C4-2B (cell line): ENCODE results near the gene HPD.

ENCODE experiments used
- H3K27ac ChIP-seq: fragments of 450-650 bp; 2 replicates; pipeline ENCODE4 v1.5.1; 2017
- ZFX ChIP-seq: fragments of 450-650 bp; IDR thresholded peaks from 2 replicates; pipeline ENCODE4 v1.6.1; 2017
- TF ChIP-seq, protein P1 (sequence below): fragments of 450-650 bp; conservative IDR thresholded peaks from 2 replicates; pipeline ENCODE4 v1.5.1; 2017; ENCODE audit warnings: mild to moderate bottlenecking

HPD gene

DNA sequence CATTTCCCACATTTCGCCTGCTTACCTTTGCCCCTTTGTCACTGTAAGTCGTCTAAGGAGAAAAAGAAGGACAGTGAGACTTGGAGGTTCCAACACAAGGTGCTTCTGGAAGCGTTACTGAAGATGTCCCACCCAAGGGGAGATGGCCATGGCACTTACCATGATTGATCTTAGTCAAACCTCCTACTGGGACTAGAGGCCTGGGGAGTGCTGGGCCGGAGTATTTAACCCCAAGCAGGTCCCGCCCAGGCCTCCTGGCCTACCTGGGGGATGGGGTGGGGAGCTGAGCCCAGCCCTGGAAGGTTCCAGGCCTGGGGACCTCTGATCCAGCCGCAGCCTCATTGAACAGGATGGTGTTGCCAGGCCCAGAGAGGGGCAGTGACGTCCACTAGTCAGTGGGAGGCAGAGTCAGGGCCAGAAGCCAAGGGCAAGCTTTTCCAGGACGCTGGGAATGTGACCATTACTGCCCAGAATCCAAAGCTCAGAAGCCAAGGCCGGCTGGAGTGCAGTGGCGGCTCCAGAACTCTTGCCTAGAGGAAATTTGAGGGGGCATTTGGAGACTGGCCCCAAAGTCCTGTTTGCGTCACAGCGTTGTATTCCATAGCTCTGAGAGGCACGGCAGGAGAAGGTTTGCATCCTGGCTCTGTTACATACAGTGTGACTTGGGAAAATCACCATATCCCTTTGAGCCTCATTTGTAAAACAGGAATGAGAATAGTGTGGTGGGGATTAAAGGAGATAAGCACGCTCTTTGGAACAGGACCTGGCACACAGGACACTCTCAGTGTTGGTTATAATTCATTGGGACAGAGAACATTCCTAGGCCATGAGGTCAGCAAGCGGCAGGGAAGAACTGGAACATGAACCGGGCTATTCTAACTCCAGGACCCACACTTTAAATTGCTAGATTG, at the start of gene HPD:
Gene HPD, minus strand, starts transcription at position 198 of the 911 bp plus-strand sequence. Its CDS starts 36 bp downstream, at position 162.
- TF ChIP-seq, protein P1, sequence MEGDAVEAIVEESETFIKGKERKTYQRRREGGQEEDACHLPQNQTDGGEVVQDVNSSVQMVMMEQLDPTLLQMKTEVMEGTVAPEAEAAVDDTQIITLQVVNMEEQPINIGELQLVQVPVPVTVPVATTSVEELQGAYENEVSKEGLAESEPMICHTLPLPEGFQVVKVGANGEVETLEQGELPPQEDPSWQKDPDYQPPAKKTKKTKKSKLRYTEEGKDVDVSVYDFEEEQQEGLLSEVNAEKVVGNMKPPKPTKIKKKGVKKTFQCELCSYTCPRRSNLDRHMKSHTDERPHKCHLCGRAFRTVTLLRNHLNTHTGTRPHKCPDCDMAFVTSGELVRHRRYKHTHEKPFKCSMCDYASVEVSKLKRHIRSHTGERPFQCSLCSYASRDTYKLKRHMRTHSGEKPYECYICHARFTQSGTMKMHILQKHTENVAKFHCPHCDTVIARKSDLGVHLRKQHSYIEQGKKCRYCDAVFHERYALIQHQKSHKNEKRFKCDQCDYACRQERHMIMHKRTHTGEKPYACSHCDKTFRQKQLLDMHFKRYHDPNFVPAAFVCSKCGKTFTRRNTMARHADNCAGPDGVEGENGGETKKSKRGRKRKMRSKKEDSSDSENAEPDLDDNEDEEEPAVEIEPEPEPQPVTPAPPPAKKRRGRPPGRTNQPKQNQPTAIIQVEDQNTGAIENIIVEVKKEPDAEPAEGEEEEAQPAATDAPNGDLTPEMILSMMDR: no peak
- no peak for TF ChIP-seq ZFX
- peak within 1 kb of the TSS; percentile 24 for H3K27ac ChIP-seq

DNA sequence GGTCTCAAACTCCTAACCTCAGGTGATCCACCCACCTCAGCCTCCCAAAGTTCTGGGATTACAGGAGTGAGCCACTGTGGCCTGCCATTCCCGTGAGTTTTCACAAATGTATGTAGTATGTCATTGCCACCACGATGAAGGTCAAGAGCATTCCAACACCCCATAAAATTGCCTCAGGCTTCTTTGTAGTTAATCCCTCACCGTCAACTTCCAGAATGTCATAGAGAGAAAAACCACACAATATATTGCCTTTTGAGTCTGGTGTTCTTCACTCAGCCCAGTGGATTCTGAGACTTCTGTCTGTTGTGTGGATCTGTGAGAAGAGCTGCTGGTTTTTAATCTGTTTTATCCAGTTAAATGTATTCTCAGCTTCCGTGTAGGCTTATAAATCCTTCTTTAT, 47.1 kb upstream of the HPD start:
- no peak for TF ChIP-seq ZFX
- TF ChIP-seq, protein P1: no peak
- H3K27ac ChIP-seq: no peak overlapping the region

DNA sequence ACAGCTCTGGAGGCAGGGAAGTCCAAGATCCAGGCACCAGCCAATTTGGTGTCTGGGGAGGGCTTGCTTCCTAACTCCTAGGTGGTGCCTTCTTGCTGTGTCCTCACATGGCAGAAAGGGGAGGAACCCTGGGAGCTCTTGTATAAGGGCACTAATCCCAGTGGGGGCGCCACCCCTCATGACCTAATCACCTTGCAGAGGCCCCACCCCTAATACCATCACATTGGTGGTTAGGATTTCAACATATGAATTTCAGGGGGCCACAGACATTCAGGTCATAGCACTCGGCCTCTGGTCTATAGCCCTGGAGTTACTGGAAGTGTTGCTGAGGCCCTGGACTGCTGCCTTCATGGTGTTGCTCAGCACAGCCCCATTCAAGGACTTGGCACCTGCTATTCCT, 44.5 kb upstream of the HPD start:
- TF ChIP-seq, protein P1: no peak
- TF ChIP-seq ZFX: no peak
- no peak overlapping the region for H3K27ac ChIP-seq

DNA sequence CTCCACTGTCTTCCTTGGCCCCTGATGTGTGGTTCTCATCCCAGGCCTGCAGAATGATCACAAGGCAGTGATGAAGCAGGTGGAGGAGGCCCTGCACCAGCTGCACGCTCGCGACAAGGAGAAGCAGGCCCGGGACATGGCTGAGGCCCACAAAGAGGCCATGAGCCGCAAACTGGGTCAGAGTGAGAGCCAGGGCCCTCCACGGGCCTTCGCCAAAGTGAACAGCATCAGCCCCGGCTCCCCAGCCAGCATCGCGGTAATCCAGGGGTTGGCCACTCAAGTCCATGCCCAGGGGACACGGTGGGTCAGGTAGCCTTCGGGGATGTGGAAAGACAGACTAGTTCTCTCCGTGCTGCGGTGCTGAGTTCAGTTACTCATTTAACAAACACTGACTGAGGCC, 40.9 kb upstream of the HPD start:
- H3K27ac ChIP-seq: no peak overlapping the region
- TF ChIP-seq, protein P1: no peak
- TF ChIP-seq ZFX: no peak

DNA sequence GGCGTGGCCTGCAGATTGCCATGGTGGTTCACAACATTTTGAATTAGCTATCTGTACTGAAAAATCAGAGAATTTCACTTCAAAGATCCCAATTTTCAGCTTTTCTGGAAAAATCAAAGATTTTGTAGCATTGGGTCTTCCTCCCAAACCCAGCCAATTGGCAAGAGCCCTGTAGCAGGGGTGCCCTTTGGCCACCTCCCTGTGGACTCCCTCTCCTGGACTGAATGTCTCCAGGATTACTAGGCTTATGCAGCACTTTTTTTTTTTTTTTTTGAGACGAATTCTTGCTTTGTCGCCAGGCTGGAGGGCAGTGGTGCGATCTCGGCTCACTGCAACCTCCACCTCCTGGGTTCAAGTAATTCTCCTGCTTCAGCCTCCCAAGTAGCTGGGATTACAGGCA, 39.6 kb upstream of the HPD start:
- TF ChIP-seq ZFX: no peak
- TF ChIP-seq, protein P1: no peak
- no peak overlapping the region for H3K27ac ChIP-seq

DNA sequence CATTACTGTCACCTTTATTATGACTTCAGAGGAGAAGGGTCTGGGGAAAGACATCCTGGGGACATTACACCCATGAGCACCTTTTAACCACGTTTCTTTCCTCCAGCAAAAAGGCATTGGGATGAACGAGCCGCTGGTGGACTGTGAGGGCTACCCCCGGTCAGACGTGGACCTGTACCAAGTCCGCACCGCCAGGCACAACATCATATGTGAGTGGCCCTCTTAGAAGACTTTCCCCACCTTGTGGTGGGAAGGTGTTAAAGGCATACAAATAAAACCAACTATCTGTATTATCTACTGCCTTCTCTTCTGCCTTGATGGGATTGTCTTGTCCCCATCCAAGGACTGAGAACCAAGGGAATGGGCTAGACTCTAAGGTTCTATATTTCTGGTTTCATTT, 36.0 kb upstream of the HPD start:
- peak overlapping the region; percentile 28; the same call in 1 of the 2 replicates for H3K27ac ChIP-seq
- TF ChIP-seq, protein P1: no peak; the same call in 1 of the 2 replicates
- TF ChIP-seq ZFX: no peak

DNA sequence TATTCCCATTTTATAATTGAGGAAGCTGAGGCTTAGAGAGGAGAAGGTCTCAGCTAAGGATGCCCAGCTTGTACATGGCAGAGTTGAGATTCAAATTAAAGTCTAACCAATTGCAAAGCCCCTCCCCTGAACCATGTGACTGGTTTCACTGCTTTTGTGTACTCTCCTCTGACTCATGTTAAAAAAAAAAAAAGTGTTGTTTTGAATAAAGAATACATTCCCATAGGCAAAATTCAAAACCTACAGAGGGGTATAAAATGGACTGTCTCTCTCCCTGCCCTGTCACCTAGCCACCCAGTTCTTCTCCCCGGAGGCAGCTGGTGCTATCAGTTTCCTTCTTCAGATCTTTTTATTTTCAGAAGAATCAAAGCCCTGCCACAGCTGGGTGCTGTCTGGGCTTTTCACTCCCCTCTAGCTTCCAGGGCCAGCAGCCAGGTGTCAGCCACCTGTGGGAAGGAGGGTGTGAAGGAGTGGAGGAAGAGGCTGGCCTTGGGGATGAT, 35.4 kb upstream of the HPD start:
- no peak for TF ChIP-seq ZFX
- TF ChIP-seq, protein P1: no peak
- H3K27ac ChIP-seq: peak overlapping the region; percentile 28
